SK-N-SH treated with all-trans-retinoic acid at 6 μM for 48 hours (cell line): Measurements from ENCODE around the gene STAT5A.

Experiments used
- PATZ1 ChIP-seq: fragments of 250-450 bp; sonication (Bioruptor Pico); IDR thresholded peaks from 2 replicates; pipeline ENCODE4 v1.8.0; 2020; ENCODE audit warnings: mild to moderate bottlenecking, moderate library complexity, borderline replicate concordance
- PPARA ChIP-seq: fragments of 250-450 bp; sonication (Bioruptor Pico); IDR thresholded peaks from 2 replicates; pipeline ENCODE4 v1.5.0; 2020; ENCODE audit warnings: mild to moderate bottlenecking, borderline replicate concordance
- RARB ChIP-seq: fragments of 250-450 bp; sonication (Bioruptor Pico); IDR thresholded peaks from 2 replicates; pipeline ENCODE4 v1.8.0; 2021; ENCODE audit warnings: mild to moderate bottlenecking, moderate library complexity

- TF ChIP-seq PATZ1, result no peak
- TF ChIP-seq PPARA (CRISPR knock-in tag), result no peak
- TF ChIP-seq RARB, result no peak
These were observed 19.1 kb downstream of the STAT5A start for GRCh38 chr17:42307362-42307927.
